ENCODE results near the gene NBAS.

NBAS gene

DNA sequence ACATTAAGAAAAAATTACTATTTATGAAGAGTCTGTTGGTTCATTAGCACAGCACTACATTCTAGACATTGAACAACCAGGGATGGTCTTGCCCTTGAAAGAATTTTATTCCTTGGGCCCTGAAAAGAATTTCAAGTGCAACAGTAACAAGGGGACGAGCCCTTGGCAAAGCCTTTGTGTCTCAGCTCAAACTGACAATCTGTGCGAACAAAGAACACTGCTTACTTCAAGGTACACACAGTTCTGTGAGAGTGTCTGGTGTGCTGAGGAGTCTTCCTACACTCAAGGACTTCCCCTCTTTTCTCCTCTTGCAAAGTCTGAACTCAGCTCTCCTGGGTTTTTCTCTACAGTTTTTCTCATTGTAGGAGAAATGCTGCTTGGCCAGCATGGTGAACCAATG is 373.4 kb downstream of the NBAS start:
- DNase-seq, result no peak

DNA sequence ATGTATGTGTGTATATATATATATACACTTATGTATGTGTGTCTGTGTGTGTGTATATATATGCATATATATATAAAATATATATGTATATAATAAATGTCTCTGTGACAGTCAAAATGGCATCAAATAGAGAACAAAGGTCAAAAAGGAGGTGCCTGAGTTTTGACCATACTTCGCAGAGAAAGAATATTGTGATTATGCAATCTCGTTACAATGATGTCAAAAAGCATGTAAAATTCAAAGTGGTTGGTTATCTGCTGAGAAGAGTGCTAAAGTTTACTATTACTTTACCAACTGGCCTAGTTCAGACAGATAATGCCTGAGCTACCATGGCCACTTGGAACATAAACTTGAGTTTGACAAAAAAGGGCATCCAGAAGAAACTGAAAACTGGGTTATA is 375.0 kb downstream of the NBAS start:
- DNase-seq, result no peak

DNA sequence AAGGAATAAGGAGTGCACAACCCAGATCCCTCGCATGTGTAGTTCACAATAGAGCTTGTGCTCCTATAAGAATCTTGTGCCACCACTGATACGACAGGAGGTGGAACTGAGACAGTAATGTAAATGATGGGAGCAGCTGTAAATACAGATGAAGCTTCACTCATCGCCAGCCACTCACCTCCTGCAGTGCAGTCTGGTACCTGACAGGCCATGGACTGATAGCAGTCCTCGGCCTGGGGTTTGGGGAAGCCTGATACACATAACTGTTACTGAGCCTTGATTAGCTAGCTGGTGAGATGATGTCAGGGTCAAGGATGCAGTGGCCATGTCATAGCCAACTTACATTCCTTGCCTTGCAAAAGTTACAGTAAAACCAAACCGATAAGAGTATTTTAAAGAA is 376.6 kb downstream of the NBAS start:
- no peak for DNase-seq

- no peak for DNase-seq
These were observed 378.9 kb downstream of the NBAS start for GRCh38 chr2:15182275-15182674.

DNA sequence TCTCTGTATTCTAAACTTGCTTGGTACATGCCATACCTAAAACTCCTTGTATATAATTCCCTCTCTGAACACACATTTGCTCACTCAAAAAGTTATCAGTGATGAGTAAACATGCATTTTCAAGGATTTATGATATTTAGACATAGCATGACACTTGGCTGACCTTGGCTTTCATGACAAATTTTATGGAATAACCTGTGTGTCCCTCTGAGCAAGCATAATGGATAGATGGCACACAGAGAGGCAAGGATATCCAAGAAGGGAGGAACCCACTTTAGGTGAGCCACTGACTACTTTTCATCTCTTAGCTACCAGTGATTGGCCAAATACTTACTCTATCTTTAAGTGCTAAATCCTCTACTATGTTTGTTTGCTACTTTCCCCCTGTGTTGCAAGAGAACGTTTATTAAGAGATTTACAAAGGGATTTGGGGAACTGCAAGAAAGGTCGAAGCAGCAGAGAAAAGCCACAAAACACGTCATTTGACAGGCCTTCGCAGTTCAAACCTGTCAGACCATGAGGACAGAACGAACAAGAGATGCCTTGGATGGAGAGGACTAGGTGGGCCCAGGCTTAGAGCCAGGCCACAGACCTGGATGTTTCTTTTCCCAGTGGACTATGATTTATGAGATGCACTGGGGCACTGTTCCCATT is 379.9 kb downstream of the NBAS start:
- no peak for DNase-seq

DNA sequence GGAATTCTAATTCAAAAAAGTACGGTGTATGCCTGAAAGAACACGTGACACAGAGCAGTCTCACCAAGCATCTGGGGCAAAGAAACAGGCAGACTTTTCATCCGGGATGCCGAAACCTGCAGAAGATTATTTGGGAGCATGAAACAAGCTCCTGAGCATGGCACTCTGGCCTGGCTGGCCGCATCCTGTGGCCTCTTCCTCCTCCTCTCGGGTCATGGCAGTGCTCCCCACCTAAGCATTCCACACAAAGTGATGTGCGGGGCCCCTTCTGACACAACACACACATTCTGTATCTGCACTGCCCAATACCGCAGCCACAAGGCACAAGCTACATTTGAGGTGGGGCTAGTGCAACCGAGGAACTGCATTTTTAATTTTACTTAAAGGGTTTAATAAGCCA is 380.8 kb downstream of the NBAS start:
- no peak for DNase-seq

- DNase-seq, result no peak
These were observed 382.2 kb downstream of the NBAS start for GRCh38 chr2:15178946-15179345.

GRCh38 chr2:15177103-15177502 is 384.0 kb downstream of the NBAS start:
- peak in 1 of 2 donors; percentile 2 for DNase-seq

DNA sequence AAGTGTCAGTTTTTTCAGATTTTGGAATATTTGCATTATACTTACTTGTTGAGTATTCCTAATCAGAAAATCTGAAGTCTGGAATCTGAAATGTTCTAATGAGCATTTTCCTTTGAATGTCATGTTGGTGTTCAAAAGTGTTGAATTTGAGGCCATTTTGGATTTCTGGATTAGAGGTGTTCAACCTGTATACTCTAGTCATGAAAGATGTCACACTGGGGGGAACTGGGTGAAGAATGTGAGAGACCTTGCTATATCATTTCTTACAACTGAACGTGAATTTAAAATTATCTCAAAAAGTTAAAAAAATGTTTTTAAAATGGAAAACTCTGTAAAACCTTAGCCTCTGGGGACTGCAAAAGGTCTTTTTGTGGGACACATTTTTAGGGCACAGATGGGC is 384.5 kb downstream of the NBAS start:
- DNase-seq, result no peak

GRCh38 chr2:15174567-15174966 is 386.6 kb downstream of the NBAS start:
- no peak for DNase-seq

GRCh38 chr2:15173501-15173900 is 387.6 kb downstream of the NBAS start:
- DNase-seq, result no peak

GRCh38 chr2:15172825-15173224 is 388.3 kb downstream of the NBAS start:
- no peak for DNase-seq

DNA sequence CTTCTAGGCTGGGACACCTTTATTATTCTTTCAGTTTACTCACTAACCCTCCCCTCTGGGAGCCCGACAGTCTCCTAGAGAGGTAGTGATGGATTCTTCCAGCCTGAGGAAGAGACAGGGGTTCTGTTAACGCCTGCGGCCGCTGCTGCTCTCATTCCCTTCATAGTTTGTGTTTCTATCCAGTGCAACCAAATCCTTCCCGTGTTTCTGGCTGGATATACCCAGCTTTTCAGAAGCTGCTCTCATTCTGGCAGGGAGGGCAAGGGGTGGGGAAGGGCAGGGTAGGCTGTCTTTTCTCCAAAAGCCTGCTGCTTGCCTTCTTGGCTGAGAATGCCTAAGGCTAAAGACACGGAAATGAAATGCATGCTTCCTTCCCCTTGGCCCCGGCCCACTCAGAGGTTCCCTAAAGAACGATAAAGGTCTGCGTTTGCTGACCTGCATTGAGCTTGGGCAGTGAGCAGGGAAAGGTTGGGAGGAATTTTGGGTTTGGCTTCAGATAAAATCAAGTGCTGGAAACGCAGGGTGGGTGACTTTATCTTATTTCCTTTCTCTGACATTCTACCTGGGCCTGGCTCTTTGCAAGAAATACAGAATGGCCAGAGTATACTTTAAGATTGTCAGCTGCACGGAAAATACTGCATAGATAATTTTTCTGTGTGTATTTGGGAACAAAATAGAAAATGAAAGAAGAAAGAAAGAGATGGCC is 390.9 kb downstream of the NBAS start:
- DNase-seq, result no peak

DNA sequence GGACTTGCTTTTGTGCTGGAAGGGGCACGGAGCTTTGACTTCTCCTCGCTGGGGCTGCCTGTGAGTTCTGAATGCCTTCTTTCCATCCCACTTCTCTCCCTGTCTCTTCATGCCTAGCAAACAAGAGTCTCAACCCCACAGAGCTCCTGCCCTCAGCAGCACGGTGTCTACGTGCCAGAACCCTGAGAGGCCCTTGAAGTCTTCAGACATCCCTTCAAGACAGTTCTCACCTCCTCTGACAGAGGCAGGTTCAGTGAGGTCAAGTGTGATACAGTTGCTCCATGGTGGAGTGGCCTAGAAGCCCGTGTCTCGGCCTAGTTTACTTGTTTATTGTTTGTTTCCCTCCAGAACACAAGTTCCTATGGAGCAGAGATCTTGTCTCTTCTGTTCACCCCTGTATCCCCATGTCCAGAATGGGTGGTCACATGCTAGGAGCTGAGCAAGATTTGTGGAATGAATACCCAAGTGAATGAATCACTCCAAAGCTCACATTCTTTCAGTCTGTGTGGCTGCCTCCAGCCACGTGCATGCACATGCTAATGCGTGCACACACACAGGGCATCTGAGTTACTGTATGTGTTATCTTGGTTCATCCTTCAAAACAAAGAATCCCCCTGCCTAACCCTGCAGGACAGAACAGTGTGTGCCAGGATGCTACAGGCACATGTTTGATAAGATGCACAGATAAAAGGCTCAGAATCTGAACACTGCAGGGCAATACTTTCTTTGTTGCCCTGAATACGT is 391.6 kb downstream of the NBAS start:
- no peak for DNase-seq

- DNase-seq, result no peak
These were observed 393.0 kb downstream of the NBAS start for GRCh38 chr2:15168116-15168515.

DNA sequence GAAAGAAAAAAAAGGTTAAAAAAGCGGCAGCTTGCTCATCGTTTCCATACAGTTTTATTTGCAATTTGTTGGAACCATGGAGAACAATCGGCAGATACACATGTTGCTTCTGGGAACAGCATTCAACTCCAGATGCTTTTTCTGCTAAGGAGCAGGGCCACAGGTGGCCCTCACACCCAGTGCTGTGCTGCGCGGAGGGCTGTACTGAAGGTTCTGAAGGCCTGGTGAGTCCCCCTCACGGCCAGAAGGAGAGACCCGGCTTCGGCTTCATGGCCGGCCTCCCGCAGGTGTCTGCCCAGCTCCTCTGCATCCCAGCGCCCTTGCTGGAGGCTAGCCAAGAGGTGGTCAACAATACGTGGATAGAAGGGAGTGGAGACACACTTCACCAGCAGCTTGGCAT is 394.3 kb downstream of the NBAS start:
- DNase-seq, result no peak

DNA sequence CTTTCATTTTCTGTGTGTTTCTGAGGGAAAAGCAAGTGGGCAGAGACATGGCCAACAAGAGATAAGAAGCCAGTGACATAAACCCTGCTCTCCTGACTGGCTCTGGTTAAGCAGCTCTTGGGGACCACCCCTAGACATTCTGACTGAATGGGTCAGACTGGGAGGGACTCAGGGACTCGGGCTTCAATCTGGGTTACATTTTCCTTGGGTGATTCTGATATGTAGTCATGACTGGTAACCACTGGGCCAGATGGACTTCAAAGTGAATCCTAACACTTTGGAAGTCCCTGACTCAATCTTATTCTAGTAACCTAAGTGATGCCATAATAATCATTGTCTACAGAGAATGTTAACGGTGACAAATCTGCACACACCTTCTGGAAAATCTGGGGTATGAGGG is 397.8 kb downstream of the NBAS start:
- DNase-seq, result no peak

- DNase-seq, result no peak
These were observed 398.5 kb downstream of the NBAS start for GRCh38 chr2:15162620-15163019.

DNA sequence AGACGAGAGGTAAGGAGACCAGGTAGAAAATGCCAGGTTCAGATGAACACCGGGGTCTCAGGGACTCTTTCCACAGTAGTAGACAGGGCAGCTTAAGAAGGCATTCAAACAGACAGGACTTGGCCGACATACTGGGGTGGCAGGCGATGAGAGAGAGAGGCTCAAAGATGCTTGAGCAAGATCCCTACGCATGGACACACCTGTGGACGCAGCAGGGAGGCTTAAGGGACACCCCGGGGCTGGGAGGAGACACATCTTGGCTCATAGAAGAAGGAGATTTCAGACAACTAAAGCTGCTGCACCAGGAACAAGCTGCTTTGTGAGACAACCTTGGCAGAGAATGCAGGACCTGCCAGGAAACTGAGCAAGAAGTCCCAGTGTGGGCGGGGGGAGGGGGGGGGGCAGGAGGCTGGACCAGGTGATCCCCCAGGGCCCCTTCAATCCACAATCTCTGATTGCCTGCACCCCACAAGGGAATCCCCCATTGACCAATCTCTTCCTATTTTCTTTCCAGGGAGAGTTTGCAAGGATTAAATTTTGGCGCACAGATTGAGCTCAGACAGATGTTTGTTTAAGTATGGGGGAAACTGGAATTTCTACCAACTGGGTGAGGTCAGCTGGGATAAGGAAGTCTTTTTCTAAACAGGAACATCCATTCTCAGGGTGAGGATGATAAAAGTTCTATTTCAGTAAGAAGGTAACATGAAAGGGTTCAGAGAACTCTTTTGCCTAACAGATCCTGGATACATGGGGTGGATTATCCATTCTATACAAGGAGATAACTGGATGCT is 400.7 kb downstream of the NBAS start:
- DNase-seq, result no peak

- DNase-seq, result peak in 1 of 2 donors; percentile 14
These were observed 401.4 kb downstream of the NBAS start for GRCh38 chr2:15159751-15160177.

GRCh38 chr2:15159206-15159605 is 401.9 kb downstream of the NBAS start:
- no peak for DNase-seq

DNA sequence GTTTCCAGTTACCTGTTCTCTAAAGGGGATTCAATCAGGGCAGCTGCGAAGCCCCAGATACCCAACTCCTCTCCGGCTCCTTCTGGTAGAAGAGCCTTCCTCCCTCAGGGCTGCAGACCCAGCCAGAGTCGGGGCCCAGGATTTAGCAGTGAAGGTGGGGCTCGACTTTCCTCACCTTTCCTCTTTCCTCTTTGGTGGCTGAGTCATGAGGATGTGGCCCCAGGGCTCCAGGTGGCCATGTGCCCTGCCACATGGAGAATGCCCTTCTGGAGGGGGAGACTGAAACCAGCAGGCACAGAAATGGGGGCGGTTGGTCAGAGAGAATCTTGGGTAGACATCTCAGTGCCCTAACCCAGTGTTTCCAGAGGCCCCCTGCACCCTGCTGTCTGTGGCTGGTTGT is 402.6 kb downstream of the NBAS start:
- no peak for DNase-seq

GRCh38 chr2:15158100-15158499 is 403.0 kb downstream of the NBAS start:
- DNase-seq, result no peak
